AG04449 (cell line): ENCODE results near the gene FAM162A.

Experiments used
- CTCF ChIA-PET: fragments of 350-600 bp; formaldehyde crosslinking; extraction: SDS; loops from one replicate; lab custom pipeline; 2021; ENCODE audit warnings: antibody characterized with exemption; lab: Yijun Ruan, JAX
- POLR2A ChIA-PET: fragments of 400-600, 350-600 bp; formaldehyde crosslinking; extraction: SDS; loops from one replicate; lab custom pipeline; 2020; ENCODE audit warnings: antibody characterized with exemption, inconsistent platforms; lab: Yijun Ruan, JAX
- DNase-seq: peaks from one replicate; pipeline ENCODE4 v3.0.0-alpha.2; 2010; ENCODE audit warnings: low read depth, low spot score
- H3K4me3 ChIP-seq: 2 replicates; pipeline ENCODE4 v1.5.1; 2011; ENCODE audit warnings: low read depth, mild to moderate bottlenecking, control low read depth, low read length
- CTCF ChIP-seq: IDR thresholded peaks from one replicate; pipeline ENCODE4 v1.5.1; 2011; ENCODE audit warnings: mild to moderate bottlenecking, moderate library complexity, low read length, control low read depth, inconsistent platforms; ENCODE audit not compliant: insufficient read depth; ENCODE audit errors: missing control alignments

Gene FAM162A

GRCh38 chr3:122416966-122417365, 33.0 kb downstream of the FAM162A start:
- peak overlapping the region; percentile 87 for H3K4me3 ChIP-seq
- no peak for TF ChIP-seq CTCF
- DNase-seq = no peak
- POLR2A ChIA-PET = interaction anchor here (1.6 kb wide), 1 partner anchor 98 kb away, joined by 6 read pairs; the partner anchor contains the start of gene KPNA1
- CTCF ChIA-PET = interaction anchor here (0.8 to 3.3 kb wide), 6 partner anchors 8 to 315 kb away, joined by 3 to 13 read pairs (median 4); partner anchors contain the start of gene FAM162A

DNA sequence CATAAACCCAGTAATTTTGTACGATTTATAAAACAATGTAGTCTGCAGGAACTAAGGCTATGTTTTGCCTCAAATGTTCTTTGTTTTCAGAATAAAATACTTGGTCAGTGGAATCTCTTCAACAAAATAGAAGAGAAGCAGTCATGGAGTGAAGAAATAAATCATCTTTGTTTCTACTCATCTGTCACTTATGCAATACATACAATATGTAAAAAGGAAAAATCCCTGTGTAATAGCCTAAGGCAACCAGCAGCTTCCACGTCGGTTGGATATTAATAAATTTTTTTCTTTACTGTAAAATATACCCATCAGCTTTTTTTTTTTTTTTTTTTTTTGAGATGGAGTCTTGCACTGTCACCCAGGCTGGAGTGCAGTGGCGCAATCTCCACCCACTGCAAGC, 37.1 kb downstream of the FAM162A start:
- TF ChIP-seq CTCF = no peak
- CTCF ChIA-PET = no interaction called here
- DNase-seq = no peak
- H3K4me3 ChIP-seq = no peak overlapping the region
- POLR2A ChIA-PET = interaction anchor here (0.6 kb wide), 1 partner anchor 628 kb away, joined by 3 read pairs; no protein-coding TSS in a partner anchor

- DNase-seq = no peak
- POLR2A ChIA-PET = no interaction called here
- no peak for TF ChIP-seq CTCF
- CTCF ChIA-PET = no interaction called here
- no peak overlapping the region for H3K4me3 ChIP-seq
Measured at GRCh38 chr3:122421836-122422235, 37.9 kb downstream of the FAM162A start.

DNA sequence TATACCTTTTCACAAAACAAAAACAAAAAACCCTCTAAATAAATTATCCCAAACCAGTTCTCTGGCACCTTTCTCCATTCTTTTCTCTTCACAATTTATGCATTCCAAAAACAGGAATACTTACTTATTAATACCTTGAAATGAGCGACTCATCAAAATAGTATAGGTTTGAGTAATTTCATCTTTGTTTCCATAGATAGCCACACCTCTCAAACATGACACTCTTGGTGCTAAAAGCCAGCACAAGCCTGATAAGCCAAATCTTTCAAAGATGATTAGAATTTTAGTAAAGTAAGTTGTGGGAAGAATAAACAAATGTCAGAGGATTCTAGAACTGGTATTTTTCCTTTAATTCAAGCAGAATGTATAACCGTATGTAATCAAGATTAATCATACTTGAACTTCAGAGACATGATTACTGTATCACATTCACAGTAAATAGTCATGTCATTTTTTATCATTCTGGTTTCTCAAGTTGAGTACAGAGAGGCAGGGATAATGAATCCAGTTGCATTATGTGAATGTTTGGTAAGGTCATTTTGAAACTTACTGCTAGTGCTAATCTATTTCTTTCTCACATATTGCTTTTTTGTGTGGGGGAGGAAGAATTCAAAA, 44.0 kb downstream of the FAM162A start:
- no peak overlapping the region for H3K4me3 ChIP-seq
- POLR2A ChIA-PET = no interaction called here
- no peak for TF ChIP-seq CTCF
- CTCF ChIA-PET = interaction anchor here (1.0 to 1.1 kb wide), 2 partner anchors 9 to 251 kb away, joined by 4 read pairs; no protein-coding TSS in a partner anchor
- DNase-seq = no peak

- no peak for DNase-seq
- ChIA-PET CTCF (no interaction called here), POLR2A (no interaction called here)
- H3K4me3 ChIP-seq = no peak overlapping the region
- TF ChIP-seq CTCF = no peak
Measured at GRCh38 chr3:122430371-122430770, 46.4 kb downstream of the FAM162A start.

DNA sequence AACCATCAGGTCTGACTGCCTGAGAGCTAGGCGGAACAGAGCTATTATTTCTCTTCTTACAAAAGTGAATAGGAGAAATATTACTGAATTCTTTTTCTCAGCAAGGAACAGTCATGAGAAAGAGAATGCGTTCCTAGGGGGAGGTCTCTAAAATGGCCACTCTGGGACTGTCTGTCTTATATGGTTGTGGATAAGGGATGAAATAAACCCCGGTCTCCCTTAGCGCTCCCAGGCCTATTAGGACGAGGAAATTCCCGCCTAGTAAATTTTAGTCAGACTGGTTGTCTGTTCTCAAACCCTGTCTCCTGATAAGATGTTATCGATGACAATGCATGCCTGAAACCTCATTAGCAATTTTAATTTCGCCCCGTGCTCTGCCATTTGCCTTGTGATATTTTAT, 52.0 kb downstream of the FAM162A start:
- ChIA-PET POLR2A (no interaction called here), CTCF (no interaction called here)
- H3K4me3 ChIP-seq = no peak overlapping the region
- no peak for TF ChIP-seq CTCF
- DNase-seq = no peak
